GM23248 (cell line): ENCODE results near the gene TFEB. TPM values are rescaled to one million over a fixed set of nuclear protein-coding genes. Genes with fewer than 3 reads are reported as not detected.

Experiments used
- DNase-seq: peaks from one replicate; pipeline ENCODE4 v3.0.0-alpha.2; 2015
- H2AFZ ChIP-seq: fragments of 200-600 bp; sonication (generic); 2 replicates; pipeline ENCODE4 v1.6.1; 2016; ENCODE audit warnings: antibody characterized with exemption
- H3F3A ChIP-seq: fragments of 200-600 bp; sonication (generic); 2 replicates; pipeline ENCODE4 v1.6.1; 2016; ENCODE audit warnings: mild to moderate bottlenecking, antibody characterized with exemption, mixed run types; ENCODE audit not compliant: insufficient read depth
- H3K27ac ChIP-seq: fragments of 200-600 bp; sonication (generic); 2 replicates; pipeline ENCODE4 v1.5.1; 2016; ENCODE audit warnings: mild to moderate bottlenecking
- H3K27me3 ChIP-seq: fragments of 200-600 bp; sonication (generic); replicated peaks from 2 replicates; pipeline ENCODE4 v1.6.1; 2016; ENCODE audit warnings: mild to moderate bottlenecking; ENCODE audit not compliant: insufficient read depth
- H3K36me3 ChIP-seq: fragments of 200-600 bp; sonication (generic); 2 replicates; pipeline ENCODE4 v1.6.1; 2016; ENCODE audit warnings: low read depth, mild to moderate bottlenecking
- H3K4me1 ChIP-seq: fragments of 200-600 bp; sonication (generic); 2 replicates; pipeline ENCODE4 v1.6.1; 2016; ENCODE audit warnings: mild to moderate bottlenecking; ENCODE audit not compliant: insufficient read depth
- H3K4me2 ChIP-seq: fragments of 200-600 bp; sonication (generic); one replicate; pipeline ENCODE4 v1.6.1; 2016; ENCODE audit warnings: mild to moderate bottlenecking; ENCODE audit not compliant: unreplicated experiment
- H3K4me3 ChIP-seq: fragments of 200-600 bp; sonication (generic); 2 replicates; pipeline ENCODE4 v1.5.1; 2016; ENCODE audit warnings: mild to moderate bottlenecking
- H3K79me2 ChIP-seq: fragments of 200-600 bp; sonication (generic); 2 replicates; pipeline ENCODE4 v1.6.1; 2016; ENCODE audit warnings: mild to moderate bottlenecking; ENCODE audit not compliant: insufficient read depth
- H3K9ac ChIP-seq: fragments of 200-600 bp; sonication (generic); 2 replicates; pipeline ENCODE4 v1.6.1; 2016; ENCODE audit warnings: mild to moderate bottlenecking
- H3K9me2 ChIP-seq: fragments of 200-600 bp; sonication (generic); 2 replicates; pipeline ENCODE4 v1.6.1; 2016; ENCODE audit warnings: mixed run types, mild to moderate bottlenecking, moderate library complexity; ENCODE audit not compliant: insufficient read depth
- H3K9me3 ChIP-seq: fragments of 200-600 bp; sonication (generic); one replicate; pipeline ENCODE4 v1.6.1; 2017; ENCODE audit warnings: low read depth
- H4K20me1 ChIP-seq: fragments of 200-600 bp; sonication (generic); 2 replicates; pipeline ENCODE4 v1.6.0; 2016; ENCODE audit not compliant: insufficient read depth
- EZH2 ChIP-seq: fragments of 200-600 bp; sonication (generic); IDR thresholded peaks from 2 replicates; pipeline ENCODE4 v1.6.1; 2018; ENCODE audit warnings: antibody characterized with exemption, mild to moderate bottlenecking; ENCODE audit not compliant: insufficient read depth, poor library complexity, severe bottlenecking
- EZH2phosphoT487 ChIP-seq: fragments of 200-600 bp; sonication (generic); IDR thresholded peaks from 2 replicates; pipeline ENCODE4 v1.6.1; 2018; ENCODE audit warnings: antibody characterized with exemption, moderate library complexity, mild to moderate bottlenecking, low read depth; ENCODE audit not compliant: insufficient read depth
- WGBS, 2 experiments: methylation state at CpG; one replicate each; pipeline ENCODE4 v1.1.6; 2015 to 2017; ENCODE audit warnings: low lambda C conversion rate in 2 of 2, low coverage in 1 of 2; ENCODE audit errors: missing lambda C conversion rate in 2 of 2; 5-methylcytosine and 5-hydroxymethylcytosine counted together
- in situ Hi-C: fragments of 300-500 bp; cut with MboI; formaldehyde crosslinking; loops from 2 replicates; pipeline ENCODE4 v1.15.0; 2020
- polyA plus RNA-seq: library from polyadenylated mRNA; unstranded; fragments of >200 nt; fragmentation: Nextera tagmentation; extraction: Ambion mirVana; gene quantifications from 2 replicates; pipeline ENCODE4 v1.2.1, GENCODE V29; 2016
- total RNA-seq: library from RNA; depleted of rRNA; stranded (reverse); fragments of >200 nt; shearing (Covaris generic); gene quantifications from 2 replicates; pipeline ENCODE4 v1.2.3, GENCODE V29; 2014

TFEB gene
- total and polyA plus RNA-seq, 2 experiments from 2014 or later, result 5.5 to 5.7 TPM

GRCh38 chr6:41732591-41733359, 2.6 kb downstream of the TFEB start:
- Histone ChIP-seq H3F3A (0 out of 2 replicates have a peak, but pooled peaks cover 4% of the 10 kb centered on the region), H3K4me1 (peaks cover 14% of the 10 kb centered on the region), H3K9me3 (no peaks in the 10 kb centered on the region), H3K9me2 (no peaks in the 10 kb centered on the region), H3K4me2 (peak overlapping the region; percentile 64), H3K27ac (no peak overlapping the region), H2AFZ (peak overlapping the region; percentile 82; the same call in 1 of the 2 replicates), H3K36me3 (no peaks in the 10 kb centered on the region), H3K79me2 (peaks cover 7% of the 10 kb centered on the region; the same call in 1 of the 2 replicates), H3K4me3 (peak overlapping the region; percentile 77), H3K9ac (peak overlapping the region; percentile 70; the same call in 1 of the 2 replicates), H3K27me3 (no peaks in the 10 kb centered on the region), H4K20me1 (no peaks in the 10 kb centered on the region)
- no peak for TF ChIP-seq EZH2phosphoT487
- TF ChIP-seq EZH2, result no peak
- peak; percentile 22 for DNase-seq
- in situ Hi-C loops, result no loop called here
- WGBS, 2 experiments, result 67 to 70% methylated on average over 8 of the region's 8 CpGs

- in situ Hi-C loops, result no loop called here
- H3F3A ChIP-seq, result 0 out of 2 replicates have a peak, but pooled peaks cover 4% of the 10 kb centered on the region
- no peak overlapping the region for H3K4me2 ChIP-seq
- H3K4me3 ChIP-seq, result no peak overlapping the region
- H3K27ac ChIP-seq, result no peak overlapping the region
- H3K9ac ChIP-seq, result no peak overlapping the region
- no peak for DNase-seq
- H3K79me2 ChIP-seq, result peaks cover 7% of the 10 kb centered on the region; the same call in 1 of the 2 replicates
- H3K27me3 ChIP-seq, result no peaks in the 10 kb centered on the region
- no peak overlapping the region for H2AFZ ChIP-seq
- no peaks in the 10 kb centered on the region for H3K36me3 ChIP-seq
- H4K20me1 ChIP-seq, result no peaks in the 10 kb centered on the region
- no peaks in the 10 kb centered on the region for H3K9me2 ChIP-seq
- H3K9me3 ChIP-seq, result no peaks in the 10 kb centered on the region
- TF ChIP-seq EZH2phosphoT487 (no peak), EZH2 (no peak)
- peaks cover 14% of the 10 kb centered on the region for H3K4me1 ChIP-seq
These were observed 3.3 kb downstream of the TFEB start for GRCh38 chr6:41732149-41732548.

- Histone ChIP-seq H3K27ac (no peak overlapping the region), H3K79me2 (peaks cover 7% of the 10 kb centered on the region; the same call in 1 of the 2 replicates), H3K4me1 (peaks cover 14% of the 10 kb centered on the region), H2AFZ (no peak overlapping the region), H3K27me3 (no peaks in the 10 kb centered on the region), H3K9me3 (no peaks in the 10 kb centered on the region), H3K4me3 (no peak overlapping the region), H3K9me2 (no peaks in the 10 kb centered on the region), H4K20me1 (no peaks in the 10 kb centered on the region), H3K36me3 (no peaks in the 10 kb centered on the region), H3F3A (0 out of 2 replicates have a peak, but pooled peaks cover 4% of the 10 kb centered on the region), H3K4me2 (no peak overlapping the region), H3K9ac (no peak overlapping the region)
- DNase-seq, result no peak
- TF ChIP-seq EZH2 (no peak), EZH2phosphoT487 (no peak)
- in situ Hi-C loops, result no loop called here
- WGBS, 2 experiments, result 81 to 86% methylated on average over 7 of the region's 7 CpGs
These were observed 3.8 kb downstream of the TFEB start for GRCh38 chr6:41731561-41732086.

- Histone ChIP-seq H3K9ac (no peak overlapping the region), H3K27me3 (no peaks in the 10 kb centered on the region), H3K4me2 (peak overlapping the region; percentile 18), H4K20me1 (no peaks in the 10 kb centered on the region), H3K27ac (no peak overlapping the region), H2AFZ (no peak overlapping the region), H3K9me3 (no peaks in the 10 kb centered on the region), H3F3A (0 out of 2 replicates have a peak, but pooled peaks cover 4% of the 10 kb centered on the region), H3K4me1 (peaks cover 14% of the 10 kb centered on the region), H3K36me3 (no peaks in the 10 kb centered on the region), H3K9me2 (no peaks in the 10 kb centered on the region), H3K79me2 (peaks cover 7% of the 10 kb centered on the region; the same call in 1 of the 2 replicates), H3K4me3 (no peak overlapping the region)
- TF ChIP-seq EZH2phosphoT487 (no peak), EZH2 (no peak)
- in situ Hi-C loops, result no loop called here
- 69% methylated on average over 9 of the region's 9 CpGs for WGBS, 2 experiments
- peak; percentile 36 for DNase-seq
These were observed 4.6 kb downstream of the TFEB start for GRCh38 chr6:41730531-41731436.
